ENCODE results near the gene GLRX2.

GRCh38 chr1:193070942-193071341 lies 34.3 kb downstream of the GLRX2 start:
- TF ChIP-seq CTCF (IDR thresholded peaks at IDR 0.05) (no peak), POLR2AphosphoS5 (IDR thresholded peaks at IDR 0.05) (no peak)

Measured in prostate gland (tissue), 2 donors.